Ishikawa (cell line): ENCODE data around the gene GLRA1.

Experiments used
- CEBPB ChIP-seq: IDR thresholded peaks from 2 replicates; pipeline ENCODE4 v1.6.1; 2012
- CREB1 ChIP-seq: IDR thresholded peaks from 2 replicates; pipeline ENCODE4 v1.6.1; 2012; ENCODE audit warnings: low read depth
- EP300 ChIP-seq: IDR thresholded peaks from 2 replicates; pipeline ENCODE4 v1.6.1; 2012; ENCODE audit warnings: borderline replicate concordance
- MAX ChIP-seq: IDR thresholded peaks from 2 replicates; pipeline ENCODE4 v1.6.1; 2012
- NFIC ChIP-seq: IDR thresholded peaks from 2 replicates; pipeline ENCODE4 v1.6.1; 2012
- RAD21 ChIP-seq: IDR thresholded peaks from 2 replicates; pipeline ENCODE4 v1.6.1; 2012; ENCODE audit warnings: low read depth
- TEAD4 ChIP-seq: IDR thresholded peaks from 2 replicates; pipeline ENCODE4 v1.6.1; 2012
- ZBTB7A ChIP-seq: IDR thresholded peaks from 2 replicates; pipeline ENCODE4 v1.6.1; 2012; ENCODE audit warnings: low read depth
- TF ChIP-seq, protein P1 (sequence below): IDR thresholded peaks from 2 replicates; pipeline ENCODE4 v1.6.1; 2012; ENCODE audit warnings: low read depth, mild to moderate bottlenecking

DNA sequence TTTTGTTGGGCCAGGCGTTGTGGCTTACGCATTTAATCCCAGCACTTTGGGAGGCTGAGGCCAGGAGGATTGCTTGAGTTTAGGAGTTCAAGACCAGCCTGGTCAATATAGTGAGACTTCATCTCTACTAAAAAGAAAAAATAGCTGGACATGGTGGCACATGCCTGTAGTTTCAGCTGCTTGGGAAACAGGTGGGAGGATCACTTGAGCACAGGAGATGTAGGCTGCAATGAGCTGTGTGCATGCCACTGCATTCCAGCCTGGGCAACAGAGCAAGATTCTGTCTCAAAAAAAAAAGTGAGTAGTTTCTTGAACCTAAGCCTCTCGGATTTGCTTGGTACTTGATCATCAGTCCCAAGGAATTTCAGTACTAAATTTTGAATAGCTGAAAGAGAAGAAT lies 126.0 kb downstream of the GLRA1 start:
- TF ChIP-seq, protein P1, sequence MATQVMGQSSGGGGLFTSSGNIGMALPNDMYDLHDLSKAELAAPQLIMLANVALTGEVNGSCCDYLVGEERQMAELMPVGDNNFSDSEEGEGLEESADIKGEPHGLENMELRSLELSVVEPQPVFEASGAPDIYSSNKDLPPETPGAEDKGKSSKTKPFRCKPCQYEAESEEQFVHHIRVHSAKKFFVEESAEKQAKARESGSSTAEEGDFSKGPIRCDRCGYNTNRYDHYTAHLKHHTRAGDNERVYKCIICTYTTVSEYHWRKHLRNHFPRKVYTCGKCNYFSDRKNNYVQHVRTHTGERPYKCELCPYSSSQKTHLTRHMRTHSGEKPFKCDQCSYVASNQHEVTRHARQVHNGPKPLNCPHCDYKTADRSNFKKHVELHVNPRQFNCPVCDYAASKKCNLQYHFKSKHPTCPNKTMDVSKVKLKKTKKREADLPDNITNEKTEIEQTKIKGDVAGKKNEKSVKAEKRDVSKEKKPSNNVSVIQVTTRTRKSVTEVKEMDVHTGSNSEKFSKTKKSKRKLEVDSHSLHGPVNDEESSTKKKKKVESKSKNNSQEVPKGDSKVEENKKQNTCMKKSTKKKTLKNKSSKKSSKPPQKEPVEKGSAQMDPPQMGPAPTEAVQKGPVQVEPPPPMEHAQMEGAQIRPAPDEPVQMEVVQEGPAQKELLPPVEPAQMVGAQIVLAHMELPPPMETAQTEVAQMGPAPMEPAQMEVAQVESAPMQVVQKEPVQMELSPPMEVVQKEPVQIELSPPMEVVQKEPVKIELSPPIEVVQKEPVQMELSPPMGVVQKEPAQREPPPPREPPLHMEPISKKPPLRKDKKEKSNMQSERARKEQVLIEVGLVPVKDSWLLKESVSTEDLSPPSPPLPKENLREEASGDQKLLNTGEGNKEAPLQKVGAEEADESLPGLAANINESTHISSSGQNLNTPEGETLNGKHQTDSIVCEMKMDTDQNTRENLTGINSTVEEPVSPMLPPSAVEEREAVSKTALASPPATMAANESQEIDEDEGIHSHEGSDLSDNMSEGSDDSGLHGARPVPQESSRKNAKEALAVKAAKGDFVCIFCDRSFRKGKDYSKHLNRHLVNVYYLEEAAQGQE, result no peak
- no peak for TF ChIP-seq RAD21
- TF ChIP-seq CEBPB, result no peak
- TF ChIP-seq CREB1, result no peak
- no peak for TF ChIP-seq NFIC
- no peak for TF ChIP-seq TEAD4
- TF ChIP-seq EP300, result no peak
- no peak for TF ChIP-seq MAX
- TF ChIP-seq ZBTB7A, result no peak
